Stimulated activated CD8-positive, alpha-beta memory T cell treated with anti-CD3 and anti-CD28 coated beads, Interleukin-12 subunit alpha, Interleukin-12 subunit beta, amount 100 ng/mL, for 24 hours (primary cell): ENCODE measurements around the gene ELMO1.

Experiments
- DNase-seq: peaks from one replicate; pipeline ENCODE4 v3.0.0-alpha.2; 2020; ENCODE audit errors: extremely low read depth

The ELMO1 gene

DNA sequence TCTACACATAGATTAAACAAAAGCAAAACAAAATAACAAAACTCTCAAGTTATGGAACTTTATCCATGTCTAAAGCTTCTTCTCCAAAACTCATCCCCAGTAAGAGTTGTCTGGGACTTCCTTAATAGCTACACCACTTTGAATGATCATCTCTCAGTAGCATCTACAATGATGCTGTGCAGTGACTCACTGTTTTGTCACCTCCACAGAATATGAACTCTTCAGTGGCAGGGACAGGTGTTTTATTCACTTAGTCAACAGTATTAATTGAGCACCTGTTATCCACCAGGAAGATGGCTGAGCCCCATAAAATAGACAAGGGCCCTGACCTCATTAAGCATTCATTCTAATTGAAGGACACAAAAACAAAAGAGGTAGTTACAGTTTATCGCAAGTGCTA lies 350.7 kb downstream of the ELMO1 start:
- DNase-seq, result no peak

DNA sequence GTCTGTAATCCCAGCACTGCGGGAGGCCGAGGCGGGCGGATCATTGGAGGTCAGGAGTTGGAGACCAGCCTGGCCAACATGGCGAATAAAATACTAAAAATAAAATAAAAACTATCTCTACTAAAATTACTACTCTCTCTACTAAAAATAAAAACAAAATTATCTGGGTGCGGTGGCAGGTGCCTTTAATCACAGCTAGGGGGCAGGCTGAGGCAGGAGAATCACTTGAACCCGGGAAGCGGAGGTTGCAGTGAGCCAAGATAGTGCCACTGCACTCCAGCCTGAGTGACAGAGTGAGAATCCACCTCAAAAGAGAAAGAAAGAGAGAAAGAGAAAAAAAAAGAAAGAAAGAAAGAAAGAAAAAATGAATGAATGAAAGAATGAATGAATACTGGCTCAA lies 351.4 kb downstream of the ELMO1 start:
- DNase-seq, result no peak

DNA sequence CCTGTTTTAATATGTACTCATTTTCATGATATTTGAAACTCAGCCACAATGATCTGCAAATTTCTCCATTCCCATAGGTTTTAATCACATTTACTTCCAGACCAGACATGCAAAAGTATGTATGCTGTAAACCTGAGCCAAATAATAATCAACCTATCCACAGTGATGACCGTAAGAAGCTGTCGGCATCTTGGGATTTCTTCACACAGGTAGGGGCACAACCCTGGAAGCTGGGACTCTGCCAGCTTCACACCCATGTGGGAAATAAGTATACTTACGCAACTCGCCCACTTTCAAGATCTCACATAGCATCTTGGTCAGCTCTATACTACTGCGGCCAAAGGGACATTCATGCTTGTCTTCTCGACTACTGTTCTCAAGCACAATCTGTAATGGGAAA lies 352.3 kb downstream of the ELMO1 start:
- DNase-seq, result no peak

DNA sequence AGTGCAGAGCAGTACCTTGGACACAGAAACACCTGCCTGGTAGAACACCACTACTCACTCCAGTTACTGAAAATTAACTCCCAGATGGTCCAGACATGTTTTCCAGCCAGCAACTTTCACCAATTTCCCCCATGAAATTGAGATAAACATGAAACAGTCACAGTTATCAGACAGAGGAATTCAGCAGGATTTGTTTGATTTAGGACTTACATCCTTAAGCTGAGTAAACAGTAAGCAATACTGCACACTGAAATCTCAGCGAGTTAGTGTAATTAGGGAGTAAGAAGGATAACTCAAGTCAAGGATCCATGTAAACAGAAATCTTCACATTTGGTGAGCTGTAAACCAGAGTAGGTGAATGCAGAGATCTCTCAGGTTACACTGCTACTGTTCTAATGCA lies 353.5 kb downstream of the ELMO1 start:
- no peak for DNase-seq

DNA sequence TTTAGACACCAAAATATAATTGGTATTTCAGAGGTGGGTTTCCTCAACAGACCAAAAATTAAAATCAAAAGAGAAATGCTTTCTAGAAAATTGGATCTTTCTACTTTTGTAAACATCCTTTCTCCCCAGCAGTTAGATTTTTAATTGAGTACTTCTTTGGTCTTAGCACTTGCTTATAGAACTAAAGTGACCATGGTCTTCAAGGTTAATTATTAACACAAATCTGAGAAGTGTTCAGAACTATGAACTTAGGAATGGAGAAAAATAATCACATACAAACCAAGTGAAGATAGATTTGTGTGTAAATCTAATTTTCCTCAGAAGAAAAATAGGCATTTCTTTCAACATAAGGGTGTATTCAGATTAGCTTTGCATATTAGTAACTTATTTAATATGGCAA lies 355.4 kb downstream of the ELMO1 start:
- no peak for DNase-seq

DNA sequence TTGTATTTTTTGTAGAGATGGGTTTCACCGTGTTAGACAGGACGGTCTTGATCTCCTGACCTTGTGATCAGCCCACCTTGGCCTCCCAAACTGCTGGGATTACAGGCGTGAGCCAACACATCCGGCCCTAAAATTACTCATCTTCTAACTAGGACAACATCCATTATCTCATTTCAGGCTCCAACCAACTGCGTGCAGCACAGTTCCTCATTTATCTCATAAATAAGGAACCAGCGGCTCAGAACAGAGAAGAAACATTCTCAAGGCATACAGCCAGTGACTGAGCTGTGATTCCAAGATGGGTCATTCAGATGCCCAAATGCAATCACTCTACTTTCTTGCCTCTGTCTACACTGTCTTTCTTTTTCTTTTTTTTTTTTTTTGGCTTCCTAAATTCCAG lies 356.1 kb downstream of the ELMO1 start:
- no peak for DNase-seq

DNA sequence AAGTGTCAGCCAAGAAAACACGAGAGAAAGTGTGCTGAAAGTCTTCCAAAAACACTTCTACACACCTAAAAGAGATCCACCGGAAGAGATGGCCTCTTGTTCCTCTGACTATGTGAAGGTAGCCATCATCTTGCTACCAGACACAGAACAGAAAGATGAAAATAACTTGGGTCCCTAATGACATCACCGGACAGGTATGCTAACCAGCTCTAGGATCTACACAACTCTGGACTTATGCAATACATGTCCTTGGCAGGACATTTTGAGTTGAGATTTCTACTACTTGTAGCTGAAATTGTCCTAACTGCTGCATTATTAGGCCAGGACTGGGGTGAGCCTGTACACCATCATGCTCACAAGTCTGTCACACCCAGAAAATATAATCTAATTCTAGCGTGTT lies 358.7 kb downstream of the ELMO1 start:
- no peak for DNase-seq

DNA sequence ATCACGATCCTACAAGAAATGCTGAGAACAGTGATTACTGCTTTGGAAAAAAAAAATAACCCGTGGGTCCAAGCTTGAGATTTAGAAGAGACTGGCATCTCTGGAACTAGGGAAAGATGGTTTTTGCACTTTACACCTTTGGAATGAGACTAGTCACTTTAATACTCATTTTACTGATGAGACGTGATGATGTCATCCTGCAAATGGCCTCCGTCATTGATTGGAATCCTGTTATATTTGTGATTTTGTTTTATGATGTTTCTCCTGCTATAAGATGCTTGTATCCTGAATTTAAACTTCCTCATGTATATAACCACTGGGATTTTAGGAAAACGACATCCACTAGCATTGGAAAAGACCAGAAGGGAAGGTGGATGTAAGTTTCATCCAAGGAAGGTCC lies 363.1 kb downstream of the ELMO1 start:
- DNase-seq, result no peak

DNA sequence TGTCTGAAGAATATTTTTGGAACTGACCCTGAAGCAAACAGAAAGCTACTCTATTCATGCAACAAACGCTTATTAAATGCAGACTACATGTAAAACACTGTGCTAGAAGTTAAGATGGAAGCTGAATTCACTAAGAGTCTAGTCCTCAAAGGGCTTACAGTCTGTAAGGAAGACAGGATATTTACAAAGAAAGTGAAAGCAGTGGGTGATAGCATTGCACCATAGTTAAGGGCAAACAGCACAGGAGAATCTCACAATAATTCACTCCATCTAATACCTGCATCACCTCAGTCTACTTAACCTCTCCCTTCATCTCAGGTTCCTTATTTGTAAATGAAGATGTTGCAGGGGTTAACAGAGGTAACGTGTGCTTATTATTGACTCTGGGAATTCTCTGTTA lies 364.4 kb downstream of the ELMO1 start:
- no peak for DNase-seq

DNA sequence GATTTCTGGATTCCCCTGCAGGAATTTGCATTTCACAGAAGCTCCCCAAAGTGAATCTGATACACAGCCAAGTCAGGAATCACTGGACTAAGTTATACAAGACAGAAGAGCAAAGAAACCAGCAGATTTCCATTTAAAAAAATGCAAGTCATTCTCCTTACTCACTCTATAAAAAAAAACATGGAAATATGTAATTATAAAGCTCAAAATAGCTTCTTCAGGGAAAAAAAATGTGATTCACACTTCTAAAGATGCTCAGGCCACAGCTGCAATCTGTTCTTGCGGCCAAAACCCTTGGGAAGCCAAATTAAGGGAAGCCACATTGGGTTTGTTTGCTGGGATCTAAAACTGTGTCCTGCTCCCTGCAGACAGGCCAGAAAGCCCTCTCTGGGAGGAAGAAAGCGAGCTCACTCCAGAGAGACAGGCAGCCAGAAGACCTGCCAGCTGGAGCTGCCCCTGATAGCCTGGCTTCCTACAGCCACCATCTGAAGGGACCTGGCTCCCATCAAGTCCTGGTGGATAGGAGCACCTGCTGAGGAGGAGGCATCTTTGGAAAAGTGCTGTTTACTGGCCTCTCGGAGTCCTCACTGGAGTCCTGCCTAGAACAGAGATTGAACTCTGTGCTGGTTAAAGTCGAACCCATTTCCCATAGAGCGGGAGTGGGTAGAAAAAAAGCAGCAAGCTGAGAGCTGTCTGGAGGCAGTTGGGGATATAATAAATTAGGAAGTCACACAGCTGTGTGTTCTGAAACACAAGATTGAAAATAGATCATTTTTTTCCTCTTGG lies 365.2 kb downstream of the ELMO1 start:
- DNase-seq, result no peak

DNA sequence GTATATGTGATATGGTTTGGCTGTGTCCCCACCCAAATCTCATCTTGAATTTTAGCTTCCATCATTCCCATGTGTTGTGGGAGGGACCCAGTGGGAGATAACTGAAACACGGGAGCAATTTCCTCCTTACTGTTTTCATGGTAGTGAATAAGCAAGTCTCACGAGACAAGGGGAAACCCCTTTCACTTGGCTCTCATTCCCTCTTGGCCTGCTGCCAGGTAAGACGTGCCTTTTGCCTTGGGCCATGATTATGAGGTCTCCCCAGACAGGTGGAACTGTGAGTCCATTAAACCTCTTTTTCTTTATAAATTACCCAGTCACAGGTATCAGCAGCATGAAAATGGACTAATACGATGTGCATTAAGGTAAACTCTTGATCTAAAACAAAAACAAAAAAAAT lies 367.2 kb downstream of the ELMO1 start:
- DNase-seq, result no peak

DNA sequence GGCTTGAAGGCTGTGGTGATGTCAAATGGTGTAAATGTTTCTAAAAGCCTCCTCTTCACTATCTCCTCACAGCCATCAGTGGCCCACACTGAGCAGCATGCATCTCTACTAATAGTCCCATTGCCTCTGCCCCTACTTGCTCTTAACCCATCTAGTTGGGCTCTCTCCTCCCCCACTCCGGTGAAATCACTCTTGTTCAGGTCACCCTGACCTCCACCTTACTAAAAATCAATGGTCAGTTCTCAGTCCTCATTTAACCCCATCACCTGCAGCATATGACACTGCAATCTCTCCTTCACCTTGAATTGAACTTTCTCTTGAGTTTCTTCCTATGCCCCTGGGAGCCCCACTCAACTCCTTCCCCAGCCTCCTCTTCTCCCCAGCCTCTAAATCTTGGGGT lies 369.2 kb downstream of the ELMO1 start:
- no peak for DNase-seq

DNA sequence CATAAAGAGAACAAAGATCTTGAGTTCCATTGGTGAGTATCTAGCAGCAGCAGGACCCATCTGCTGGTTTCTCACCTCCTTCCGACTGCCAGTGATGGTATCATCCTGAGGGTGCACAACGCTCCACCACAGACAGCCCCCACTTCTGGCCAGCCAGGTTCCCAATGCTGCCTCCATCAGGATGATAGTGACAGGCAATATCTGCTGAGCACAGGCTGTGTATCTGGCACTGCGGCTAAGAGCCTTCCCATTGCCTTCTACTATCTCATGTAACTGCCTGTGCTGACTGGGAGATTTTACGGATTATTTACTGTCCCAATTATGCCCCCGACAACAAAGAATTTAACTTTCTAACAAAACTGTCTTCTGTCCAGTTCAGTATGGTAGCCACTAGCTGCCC lies 372.0 kb downstream of the ELMO1 start:
- DNase-seq, result no peak

DNA sequence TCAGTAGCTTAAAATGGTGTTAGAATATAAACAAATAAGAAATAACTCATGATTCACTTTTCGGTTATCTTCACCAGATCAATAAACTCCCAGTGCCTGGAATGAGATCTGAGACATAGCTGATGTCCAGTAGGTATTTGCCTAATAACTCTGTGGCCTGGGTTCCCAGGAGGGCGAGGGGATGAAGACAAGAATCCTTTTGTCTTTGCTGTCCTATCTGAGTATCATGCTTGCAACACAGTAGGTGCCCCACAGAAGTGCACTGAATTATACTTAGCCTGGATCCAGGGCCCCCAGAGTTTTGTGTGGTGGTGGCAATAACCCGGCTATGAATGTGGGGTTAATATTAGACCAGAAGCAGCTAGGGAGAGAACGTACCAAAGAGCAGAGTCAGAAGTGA lies 374.3 kb downstream of the ELMO1 start:
- DNase-seq, result no peak

DNA sequence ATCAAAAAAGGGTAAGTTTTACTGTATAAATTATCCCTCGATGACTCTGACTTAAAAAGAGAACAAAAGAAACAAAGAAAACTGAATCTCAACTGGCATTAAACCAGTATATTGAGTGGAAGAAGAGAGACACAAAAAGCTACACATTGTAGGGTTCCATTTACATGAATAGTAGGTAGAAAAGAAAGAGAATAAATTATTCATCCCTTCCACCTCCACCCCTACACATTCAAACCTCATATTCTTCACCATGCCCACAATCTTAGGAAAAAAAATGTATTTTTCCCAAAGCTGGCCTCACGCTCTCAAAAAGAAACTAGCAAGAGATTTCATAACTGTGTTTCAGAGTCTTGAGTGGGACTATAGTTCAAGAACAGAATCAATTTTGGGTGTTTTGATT lies 377.5 kb downstream of the ELMO1 start:
- no peak for DNase-seq

DNA sequence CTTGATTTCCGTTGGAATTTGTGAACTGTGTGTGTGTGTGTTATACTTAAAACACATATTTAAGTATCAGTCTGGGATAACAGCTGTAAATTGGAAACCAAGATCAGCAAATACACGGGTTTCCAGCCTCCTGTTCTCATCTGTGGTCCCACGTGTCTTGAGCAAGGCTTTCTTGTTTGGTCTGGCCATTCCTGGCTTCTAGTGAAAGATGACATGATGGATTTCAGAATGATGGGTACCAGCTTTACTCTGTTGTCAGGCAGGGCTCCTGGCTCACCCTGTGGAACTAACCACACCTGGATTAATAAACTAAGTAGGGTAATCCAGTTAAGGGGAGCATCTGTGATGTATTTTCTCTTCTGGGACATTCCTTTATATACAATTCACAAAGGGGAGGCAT lies 378.2 kb downstream of the ELMO1 start:
- DNase-seq, result no peak

DNA sequence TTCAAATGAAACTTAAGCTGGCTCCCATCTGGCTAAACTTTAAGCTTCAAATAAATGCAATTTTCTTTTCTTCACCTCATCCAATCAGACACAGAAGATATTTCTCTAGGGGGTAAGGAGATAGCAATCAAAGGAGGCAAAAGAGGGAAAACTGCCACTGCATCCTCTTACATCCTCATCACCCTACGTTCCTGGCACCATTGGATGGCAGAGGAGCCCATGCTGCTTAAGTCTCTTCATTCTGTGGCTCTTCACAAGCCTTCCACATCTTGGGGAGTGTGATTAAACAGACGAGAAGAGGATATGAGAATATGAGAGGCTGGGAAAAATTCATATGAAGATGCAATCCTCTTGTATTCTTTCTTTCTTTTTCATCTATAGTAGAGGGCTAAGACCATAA lies 378.6 kb downstream of the ELMO1 start:
- DNase-seq, result no peak

DNA sequence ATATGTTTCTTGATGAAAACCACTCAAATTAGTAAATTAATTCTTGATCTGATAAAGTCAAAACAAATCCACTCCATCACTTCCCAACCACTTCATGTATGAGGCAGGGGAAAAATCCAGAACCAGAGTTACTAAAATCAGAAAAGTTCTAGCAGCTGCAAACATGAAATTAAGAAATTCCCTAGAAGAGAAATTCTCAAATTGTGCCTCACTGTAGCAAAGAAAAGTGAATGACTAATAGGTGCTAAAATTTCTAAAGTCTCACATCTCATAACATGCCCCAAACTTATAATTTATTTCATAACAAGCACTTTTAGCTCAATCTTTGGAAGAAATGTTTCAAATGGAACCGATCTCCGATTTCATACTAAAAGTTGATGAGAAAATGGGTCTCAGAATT lies 379.3 kb downstream of the ELMO1 start:
- no peak for DNase-seq

DNA sequence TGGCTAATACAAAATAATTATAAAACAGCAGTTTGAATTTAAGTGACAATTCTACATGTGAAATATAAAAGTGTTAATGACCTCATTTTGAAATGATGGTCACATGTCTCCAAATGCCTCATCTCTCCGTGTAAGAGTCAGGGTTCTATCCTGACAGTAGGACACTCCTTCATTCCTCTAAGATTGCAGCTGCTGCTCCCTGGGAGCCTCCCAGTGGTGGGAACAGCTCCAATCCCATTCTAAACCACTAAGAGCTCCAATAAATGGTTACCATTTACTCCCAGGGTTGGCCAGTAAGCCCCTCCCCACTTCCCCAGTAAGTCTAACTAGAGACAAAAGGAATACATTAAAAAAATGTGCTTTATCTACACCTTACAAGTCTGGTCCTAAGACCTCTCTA lies 379.8 kb downstream of the ELMO1 start:
- DNase-seq, result no peak

DNA sequence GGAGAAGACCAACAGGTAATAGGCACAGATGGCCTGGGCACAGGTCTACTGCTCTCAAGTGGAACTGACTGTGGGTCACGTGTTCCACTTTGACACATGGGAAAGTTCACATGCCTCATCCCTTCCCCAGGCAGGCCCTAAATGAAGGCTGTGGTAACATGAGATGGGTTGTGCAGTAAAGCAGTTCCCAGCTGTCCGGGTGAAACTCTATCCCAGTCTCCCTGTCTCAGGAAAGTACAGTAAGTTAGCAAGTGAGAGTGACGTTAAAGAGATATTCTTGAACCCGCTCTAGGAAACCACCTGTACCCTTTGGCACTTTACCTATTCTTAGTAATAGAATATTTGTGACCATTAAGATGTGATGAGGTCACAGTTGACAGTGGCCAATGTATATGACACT lies 380.6 kb downstream of the ELMO1 start:
- DNase-seq, result no peak

DNA sequence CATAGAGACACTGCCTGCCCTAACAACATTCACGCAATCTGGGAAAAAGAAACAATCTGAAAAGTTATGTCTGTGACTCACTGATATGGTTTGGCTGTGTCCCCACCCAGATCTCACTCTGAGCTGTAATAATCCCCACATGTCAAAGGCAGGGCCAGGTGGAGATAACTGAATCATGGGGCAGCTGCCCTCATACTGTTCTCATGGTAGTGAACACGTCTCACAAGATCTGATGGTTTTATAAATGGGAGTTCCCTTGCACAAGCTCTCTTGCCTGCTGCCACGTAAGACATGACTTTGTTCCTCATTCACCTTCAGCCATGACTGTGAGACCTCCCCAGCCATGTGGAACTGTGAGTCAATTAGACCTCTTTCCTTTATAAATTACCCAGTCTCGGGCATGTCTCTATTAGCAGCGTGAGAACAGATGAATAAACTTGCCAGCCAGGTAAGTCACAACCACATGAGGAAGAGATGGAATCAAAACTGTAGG lies 382.8 kb downstream of the ELMO1 start:
- peak; percentile 12 for DNase-seq

DNA sequence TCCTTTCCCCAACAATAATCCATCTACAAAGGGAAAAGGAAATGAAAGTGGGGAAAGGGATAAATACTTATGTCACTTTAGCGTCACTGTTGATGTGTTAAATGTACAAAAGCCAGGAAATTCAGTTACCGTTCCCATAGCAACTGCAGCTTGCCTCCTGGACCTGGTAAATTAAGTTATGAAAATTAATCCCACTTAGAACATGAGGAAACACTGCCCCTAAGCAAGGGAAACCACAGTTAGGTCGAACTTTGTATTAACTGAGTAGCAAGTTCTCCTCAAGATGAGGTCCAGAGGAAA lies 386.2 kb downstream of the ELMO1 start:
- no peak for DNase-seq

DNA sequence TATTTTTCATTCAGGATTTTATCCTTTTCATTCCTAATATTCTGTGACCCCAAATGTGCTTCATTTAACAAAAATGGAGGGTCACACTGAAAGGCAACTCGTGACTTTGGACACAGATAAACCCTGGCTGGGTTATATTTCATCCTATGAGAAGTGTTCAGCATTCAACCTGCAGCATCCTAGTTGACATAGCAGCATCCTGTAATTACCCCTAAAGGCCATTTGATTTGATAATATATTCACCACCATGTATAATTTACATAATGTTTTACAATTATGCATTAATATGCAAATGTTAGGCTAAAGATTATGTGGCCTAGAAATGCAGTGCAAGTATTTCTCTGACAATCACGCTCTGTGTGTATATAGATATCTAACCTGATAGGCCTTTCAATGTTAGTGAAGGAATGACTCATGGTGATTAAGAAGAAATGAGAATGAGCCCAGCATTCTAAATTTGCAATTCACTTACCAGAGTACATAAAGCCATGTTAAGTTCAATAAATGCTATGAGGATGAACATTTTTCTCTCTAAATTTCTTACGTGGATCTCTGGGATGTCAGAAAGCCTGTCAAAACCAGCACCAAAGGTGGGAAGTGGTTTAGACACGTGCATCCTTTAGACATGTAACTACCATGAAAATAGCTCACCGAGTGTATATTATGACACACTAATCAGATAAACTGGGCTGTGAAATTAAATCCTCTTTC lies 386.7 kb downstream of the ELMO1 start:
- no peak for DNase-seq
